ENCODE results near the gene CLNK.

Gene CLNK

GRCh38 chr4:10500776-10501175, 183.8 kb downstream of the CLNK start:
- no peak for DNase-seq

GRCh38 chr4:10496200-10496599, 188.4 kb downstream of the CLNK start:
- no peak for DNase-seq

GRCh38 chr4:10495651-10496050, 188.9 kb downstream of the CLNK start:
- DNase-seq = no peak

GRCh38 chr4:10492464-10492863, 192.1 kb downstream of the CLNK start:
- DNase-seq = no peak

- no peak for DNase-seq
Measured at GRCh38 chr4:10491401-10491800, 193.2 kb downstream of the CLNK start.

GRCh38 chr4:10490996-10491395, 193.6 kb downstream of the CLNK start:
- no peak for DNase-seq

GRCh38 chr4:10482913-10483312, 201.7 kb downstream of the CLNK start:
- no peak for DNase-seq

- DNase-seq = no peak
Measured at GRCh38 chr4:10480616-10481015, 204.0 kb downstream of the CLNK start.

- no peak for DNase-seq
Measured at GRCh38 chr4:10478621-10479020, 205.9 kb downstream of the CLNK start.

- DNase-seq = no peak
Measured at GRCh38 chr4:10470505-10470904, 214.1 kb downstream of the CLNK start.

- DNase-seq = no peak
Measured at GRCh38 chr4:10466161-10466560, 218.4 kb downstream of the CLNK start.

GRCh38 chr4:10462876-10463275, 221.7 kb downstream of the CLNK start:
- DNase-seq = no peak

- DNase-seq = no peak
Measured at GRCh38 chr4:10461850-10462400, 222.6 kb downstream of the CLNK start.

GRCh38 chr4:10461091-10461849, 223.3 kb downstream of the CLNK start:
- peak; percentile 84 for DNase-seq

- no peak for DNase-seq
Measured at GRCh38 chr4:10460313-10461047, 224.1 kb downstream of the CLNK start.

GRCh38 chr4:10459305-10459704, 225.3 kb downstream of the CLNK start:
- no peak for DNase-seq

GRCh38 chr4:10458177-10458576, 226.4 kb downstream of the CLNK start:
- DNase-seq = no peak

GRCh38 chr4:10457255-10457801, 227.2 kb downstream of the CLNK start, which contains the start of gene ZNF518B:
Gene ZNF518B, minus strand, starts transcription at chr4:10457426. Its CDS starts 11,098 bp downstream, at chr4:10446328.
- DNase-seq = peak; percentile 85

- peak; percentile 72 for DNase-seq
Measured at GRCh38 chr4:10456595-10457254, 227.8 kb downstream of the CLNK start.

- DNase-seq = no peak
Measured at GRCh38 chr4:10456260-10456594, 228.3 kb downstream of the CLNK start.

- DNase-seq = no peak
Measured at GRCh38 chr4:10455133-10455532, 229.4 kb downstream of the CLNK start.

- no peak for DNase-seq
Measured at GRCh38 chr4:10454726-10455125, 229.8 kb downstream of the CLNK start.

- no peak for DNase-seq
Measured at GRCh38 chr4:10454121-10454520, 230.4 kb downstream of the CLNK start.

Measured in right forelimb (tissue), 1 donor.